Measurements from ENCODE around the gene SART3. TPM values are rescaled to one million over a fixed set of nuclear protein-coding genes. Genes with fewer than 3 reads are reported as not detected.

Gene SART3
- total and polyA plus RNA-seq, 10 of the 15 experiments (the other 5 are each of a cell fraction or from before 2014, with no cell fraction given): 8.8 to 179 (median 54.9) TPM

GRCh38 chr12:108568338-108569154 lies 7.6 kb upstream of the SART3 start:
- POLR2A ChIA-PET: interaction anchor here (0.6 to 14.2 kb wide), 15 partner anchors 9 to 282 kb away, joined by 3 to 211 read pairs (median 4); partner anchors contain the start of gene SELPLG
- H2AFZ ChIP-seq (ENCODE audit: control insufficient read depth, low read depth, low read length): no peak overlapping the region
- H4K20me1 ChIP-seq (ENCODE audit: control insufficient read depth, insufficient read depth): no peaks in the 10 kb centered on the region
- intact Hi-C loops (cut with micrococcal nuclease; ENCODE audit: unreplicated experiment): loop anchor here (1.0 kb wide), 2 partner anchors 49 to 67 kb away; no protein-coding TSS in a partner anchor
- peak; percentile 99 for DNase-seq (ENCODE audit: low read depth, low spot score)
- peaks cover 89% of the 10 kb centered on the region for H3K4me1 ChIP-seq (ENCODE audit: control insufficient read depth, insufficient read depth, low read length)
- SMC1A ChIA-PET (ENCODE audit: uncharacterized antibody, unreplicated experiment): interaction anchor here (0.6 to 26.5 kb wide), 21 partner anchors 7 to 384 kb away, joined by 3 to 718 read pairs (median 4); partner anchors contain the start of gene SELPLG
- WGBS (ENCODE audit: insufficient coverage, insufficient replicate concordance, low lambda C conversion rate, missing lambda C conversion rate): 2% methylated on average over 10 of the region's 10 CpGs
- H3K9me3 ChIP-seq (replicated peaks; ENCODE audit: control insufficient read depth, insufficient read depth, low read length): no peaks in the 10 kb centered on the region
- H3K79me2 ChIP-seq (ENCODE audit: control insufficient read depth, insufficient read depth, low read length): peaks cover 31% of the 10 kb centered on the region
- peaks cover 6 to 24% of the 10 kb centered on the region in 2 experiments for H3K36me3 ChIP-seq (ENCODE audit: control insufficient read depth in 2 of 2, insufficient read depth in 2 of 2, low read length in 1 of 2)
- peak overlapping the region; percentile 90 for H3K9ac ChIP-seq (ENCODE audit: control insufficient read depth, insufficient read depth, low read length)
- ATAC-seq: peak; percentile 67
- H3K4me3 ChIP-seq: peak overlapping the region; percentile 36
- BruUV-seq (replicated peaks): no TSS peak
- in situ Hi-C loops (cut with MboI): loop anchor here (5.0 kb wide), 4 partner anchors 49 to 524 kb away; partner anchors contain the start of gene ALKBH2
- RAD21 ChIA-PET (ENCODE audit: unreplicated experiment): interaction anchor here (0.7 to 23.0 kb wide), 18 partner anchors 9 to 382 kb away, joined by 3 to 633 read pairs (median 8); partner anchors contain the start of genes FICD and SELPLG
- FAIRE-seq: peak; percentile 93
- H3K27ac ChIP-seq (ENCODE audit: control insufficient read depth, insufficient read depth): peak overlapping the region; percentile 100
- no peaks in the 10 kb centered on the region for H3K27me3 ChIP-seq (replicated peaks in 1 of 2; ENCODE audit: control insufficient read depth in 2 of 2, insufficient read depth in 2 of 2, low read length in 1 of 2)
- CTCF ChIA-PET: interaction anchor here (1.0 to 21.5 kb wide), 15 partner anchors 9 to 527 kb away, joined by 3 to 866 read pairs (median 4); partner anchors contain the start of gene SELPLG
- H3K4me2 ChIP-seq (ENCODE audit: control insufficient read depth, insufficient read depth): peak overlapping the region; percentile 79
- TF ChIP-seq NR2C2 (IDR thresholded peaks at IDR 0.05; ENCODE audit: borderline replicate concordance, control insufficient read depth, insufficient read length, low read depth): no peak
- TF ChIP-seq ZSCAN29 (IDR thresholded peaks at IDR 0.05): peak; percentile 81; the same call in 1 of the 2 replicates
- no peak for TF ChIP-seq YBX1 (IDR thresholded peaks at IDR 0.05)
- TF ChIP-seq SUZ12 (IDR thresholded peaks at IDR 0.05; ENCODE audit: unreplicated experiment): no peak
- no peak for TF ChIP-seq NR2C1 (IDR thresholded peaks at IDR 0.05)
- peak; percentile 98 for TF ChIP-seq NBN (IDR thresholded peaks at IDR 0.05)
- TF ChIP-seq BCL3 (IDR thresholded peaks at IDR 0.05; ENCODE audit: borderline replicate concordance, insufficient read depth, low read depth, low read length, poor library complexity, severe bottlenecking): peak; percentile 89
- no peak for TF ChIP-seq ASH2L (IDR thresholded peaks at IDR 0.05; ENCODE audit: borderline replicate concordance, low read depth)
- TF ChIP-seq DPF2 (IDR thresholded peaks at IDR 0.05): peak; percentile 80
- TF ChIP-seq EGR1 (IDR thresholded peaks at IDR 0.05; ENCODE audit: borderline replicate concordance in 1 of 2, low read depth in 2 of 2, low read length in 2 of 2): no peak
- TF ChIP-seq YY1 (IDR thresholded peaks at IDR 0.05; ENCODE audit: low read depth, low read length): no peak
- no peak for TF ChIP-seq RFX5 (IDR thresholded peaks at IDR 0.05; ENCODE audit: low read depth, low read length)
- no peak for TF ChIP-seq RUNX3 (IDR thresholded peaks at IDR 0.05; ENCODE audit: low read length)
- TF ChIP-seq, protein P1, sequence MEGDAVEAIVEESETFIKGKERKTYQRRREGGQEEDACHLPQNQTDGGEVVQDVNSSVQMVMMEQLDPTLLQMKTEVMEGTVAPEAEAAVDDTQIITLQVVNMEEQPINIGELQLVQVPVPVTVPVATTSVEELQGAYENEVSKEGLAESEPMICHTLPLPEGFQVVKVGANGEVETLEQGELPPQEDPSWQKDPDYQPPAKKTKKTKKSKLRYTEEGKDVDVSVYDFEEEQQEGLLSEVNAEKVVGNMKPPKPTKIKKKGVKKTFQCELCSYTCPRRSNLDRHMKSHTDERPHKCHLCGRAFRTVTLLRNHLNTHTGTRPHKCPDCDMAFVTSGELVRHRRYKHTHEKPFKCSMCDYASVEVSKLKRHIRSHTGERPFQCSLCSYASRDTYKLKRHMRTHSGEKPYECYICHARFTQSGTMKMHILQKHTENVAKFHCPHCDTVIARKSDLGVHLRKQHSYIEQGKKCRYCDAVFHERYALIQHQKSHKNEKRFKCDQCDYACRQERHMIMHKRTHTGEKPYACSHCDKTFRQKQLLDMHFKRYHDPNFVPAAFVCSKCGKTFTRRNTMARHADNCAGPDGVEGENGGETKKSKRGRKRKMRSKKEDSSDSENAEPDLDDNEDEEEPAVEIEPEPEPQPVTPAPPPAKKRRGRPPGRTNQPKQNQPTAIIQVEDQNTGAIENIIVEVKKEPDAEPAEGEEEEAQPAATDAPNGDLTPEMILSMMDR (IDR thresholded peaks at IDR 0.05 in 2 of 3, conservative IDR thresholded peaks at IDR 0.05 in 1 of 3; ENCODE audit: control insufficient read depth in 2 of 3, extremely low read depth in 1 of 3, insufficient read depth in 1 of 3, low read depth in 3 of 3, low read length in 3 of 3): no peak
- TF ChIP-seq REST (IDR thresholded peaks at IDR 0.05; ENCODE audit: low read depth, low read length): no peak
- 0 out of 2 replicates have a peak, but pooled peaks have one; percentile 44 for TF ChIP-seq SIN3A (IDR thresholded peaks at IDR 0.05; ENCODE audit: low read depth, low read length)

All from GM12878 (cell line).